Measurements from ENCODE around the gene SFI1.
"Not testable (repeated sequence)": the region's sequence is repeated elsewhere in the genome, so short reads cannot be mapped to it uniquely, and the experiment has no call there.

SFI1 gene

GRCh38 chr22:31652911-31653684 lies 156.8 kb downstream of the SFI1 start:
- H3K9me3 ChIP-seq (ENCODE audit: control insufficient read depth, insufficient read depth, low read length): no peaks in the 10 kb centered on the region
- no peak for DNase-seq (ENCODE audit: low read depth, low spot score)
- no peaks in the 10 kb centered on the region for H3K36me3 ChIP-seq (ENCODE audit: control insufficient read depth, insufficient read depth, low read length)
- WGBS (ENCODE audit: insufficient coverage, insufficient read length): no CpG with 5 or more reads among the region's 9 CpGs
- H3K4me3 ChIP-seq (ENCODE audit: low read length): no peak overlapping the region
- H3K27me3 ChIP-seq (ENCODE audit: control insufficient read depth, insufficient read depth, low read length): no peaks in the 10 kb centered on the region
- no peaks in the 10 kb centered on the region; the same call in 1 of the 2 replicates for H3K4me1 ChIP-seq (ENCODE audit: control insufficient read depth, insufficient read depth, low read length)
- no peak overlapping the region for H3K27ac ChIP-seq (ENCODE audit: low read length)

DNA sequence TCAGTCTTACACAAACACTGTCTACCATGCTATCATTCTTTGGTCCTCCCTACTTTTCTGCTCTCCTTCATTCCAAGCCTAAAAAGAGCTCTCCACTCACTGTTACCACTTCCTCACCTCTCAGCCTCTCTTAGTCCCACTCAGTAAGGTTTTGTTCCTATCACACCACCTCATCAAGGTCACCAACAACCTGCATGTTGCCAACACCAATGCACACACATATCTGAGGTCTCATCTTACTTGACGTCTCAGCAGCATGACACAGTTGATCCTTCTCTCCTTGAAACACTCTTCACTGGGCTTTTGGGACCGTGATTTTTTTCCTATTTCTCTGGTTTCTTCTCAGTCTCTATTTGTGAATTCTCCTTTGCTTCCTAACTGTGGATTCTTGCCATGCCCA lies 157.6 kb downstream of the SFI1 start:
- no CpG with 5 or more reads among the region's 2 CpGs for WGBS (ENCODE audit: insufficient coverage, insufficient read length)
- no peaks in the 10 kb centered on the region for H3K4me1 ChIP-seq (ENCODE audit: control insufficient read depth, insufficient read depth, low read length)
- no peaks in the 10 kb centered on the region for H3K9me3 ChIP-seq (ENCODE audit: control insufficient read depth, insufficient read depth, low read length)
- H3K27me3 ChIP-seq (ENCODE audit: control insufficient read depth, insufficient read depth, low read length): no peaks in the 10 kb centered on the region
- no peak for DNase-seq (ENCODE audit: low read depth, low spot score)
- no peak overlapping the region for H3K27ac ChIP-seq (ENCODE audit: low read length)
- no peaks in the 10 kb centered on the region for H3K36me3 ChIP-seq (ENCODE audit: control insufficient read depth, insufficient read depth, low read length)
- H3K4me3 ChIP-seq (ENCODE audit: low read length): no peak overlapping the region

- Histone ChIP-seq H3K27ac (ENCODE audit: low read length) (no peak overlapping the region), H3K36me3 (ENCODE audit: control insufficient read depth, insufficient read depth, low read length) (no peaks in the 10 kb centered on the region), H3K4me3 (ENCODE audit: low read length) (no peak overlapping the region), H3K9me3 (ENCODE audit: control insufficient read depth, insufficient read depth, low read length) (no peaks in the 10 kb centered on the region), H3K27me3 (ENCODE audit: control insufficient read depth, insufficient read depth, low read length) (no peaks in the 10 kb centered on the region), H3K4me1 (ENCODE audit: control insufficient read depth, insufficient read depth, low read length) (no peaks in the 10 kb centered on the region)
- DNase-seq (ENCODE audit: low read depth, low spot score): no peak
- WGBS (ENCODE audit: insufficient coverage, insufficient read length): no CpG with 5 or more reads among the region's 5 CpGs
Observed at GRCh38 chr22:31654408-31654807, 158.1 kb downstream of the SFI1 start.

DNA sequence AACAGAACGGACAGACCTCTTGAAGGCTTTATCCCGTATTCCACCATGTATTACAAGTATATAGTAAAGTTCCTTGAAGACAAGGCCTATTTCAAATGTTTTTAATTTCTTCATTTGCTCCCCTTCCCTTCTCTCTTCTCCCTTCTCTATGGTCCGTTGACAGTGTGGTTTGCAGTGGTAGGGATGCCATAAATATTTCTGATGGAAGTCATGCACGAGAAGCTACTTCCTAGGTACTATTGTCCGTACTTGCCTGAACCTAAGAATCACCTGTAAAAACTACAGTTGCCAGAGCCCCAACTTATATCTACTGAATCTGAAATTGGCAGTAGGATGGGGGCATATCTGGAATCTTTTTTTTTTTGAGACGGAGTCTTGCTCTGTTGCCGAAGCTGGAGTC lies 162.9 kb downstream of the SFI1 start:
- no peak overlapping the region for H3K27ac ChIP-seq (ENCODE audit: low read length)
- H3K9me3 ChIP-seq (ENCODE audit: control insufficient read depth, insufficient read depth, low read length): no peaks in the 10 kb centered on the region
- DNase-seq (ENCODE audit: low read depth, low spot score): no peak
- WGBS (ENCODE audit: insufficient coverage, insufficient read length): no CpG with 5 or more reads among the region's 7 CpGs
- no peak overlapping the region for H3K4me3 ChIP-seq (ENCODE audit: low read length)
- no peaks in the 10 kb centered on the region for H3K27me3 ChIP-seq (ENCODE audit: control insufficient read depth, insufficient read depth, low read length)
- H3K4me1 ChIP-seq (ENCODE audit: control insufficient read depth, insufficient read depth, low read length): no peaks in the 10 kb centered on the region
- no peaks in the 10 kb centered on the region for H3K36me3 ChIP-seq (ENCODE audit: control insufficient read depth, insufficient read depth, low read length)

DNA sequence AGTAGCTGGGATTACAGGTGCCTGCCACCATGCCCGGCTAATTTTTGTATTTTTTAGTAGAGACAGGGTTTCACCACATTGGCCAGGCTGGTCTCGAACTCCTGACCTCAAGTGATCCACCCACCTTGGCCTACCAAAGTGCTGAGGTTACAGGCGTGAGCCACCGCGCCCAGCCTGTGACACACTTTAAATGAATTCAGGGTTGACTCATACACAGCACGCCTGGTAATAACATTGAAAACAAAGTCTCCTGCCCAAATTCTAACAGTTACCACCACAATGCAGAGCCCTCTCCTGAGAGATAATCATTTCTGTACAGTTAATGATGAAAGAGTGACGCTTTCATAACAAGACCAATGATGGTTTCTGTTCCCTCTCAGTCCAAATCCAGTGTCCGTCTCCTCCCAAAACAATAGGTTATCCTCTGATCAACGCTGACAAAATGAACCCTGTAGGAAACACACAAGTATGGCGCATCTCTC lies 164.6 kb downstream of the SFI1 start:
- no CpG with 5 or more reads among the region's 10 CpGs for WGBS (ENCODE audit: insufficient coverage, insufficient read length)

GRCh38 chr22:31661851-31662667 lies 165.7 kb downstream of the SFI1 start, which contains the start of gene PISD:
Gene PISD (minus strand): TSS chr22:31662215. CDS start chr22:31662208, 7 bp downstream.
- no peaks in the 10 kb centered on the region for H3K36me3 ChIP-seq (ENCODE audit: control insufficient read depth, insufficient read depth, low read length)
- peak within 1 kb of the TSS; percentile 89 for H3K4me3 ChIP-seq (ENCODE audit: low read length)
- DNase-seq (ENCODE audit: low read depth, low spot score): peak; percentile 92
- no peak within 1 kb of the TSS for H3K27ac ChIP-seq (ENCODE audit: low read length)
- WGBS (ENCODE audit: insufficient coverage, insufficient read length): no CpG with 5 or more reads among the region's 52 CpGs
- no peaks in the 10 kb centered on the region for H3K27me3 ChIP-seq (ENCODE audit: control insufficient read depth, insufficient read depth, low read length)
- no peaks in the 10 kb centered on the region for H3K9me3 ChIP-seq (ENCODE audit: control insufficient read depth, insufficient read depth, low read length)
- no peaks in the 10 kb centered on the region for H3K4me1 ChIP-seq (ENCODE audit: control insufficient read depth, insufficient read depth, low read length)

More for the DNA sequence above, 164.6 kb downstream of the SFI1 start:
- H3K27ac ChIP-seq (ENCODE audit: low read length); H3K27me3 ChIP-seq (ENCODE audit: control insufficient read depth, insufficient read depth, low read length); H3K4me1 ChIP-seq (ENCODE audit: control insufficient read depth, insufficient read depth, low read length); H3K36me3 ChIP-seq (ENCODE audit: control insufficient read depth, insufficient read depth, low read length); H3K9me3 ChIP-seq (ENCODE audit: control insufficient read depth, insufficient read depth, low read length); DNase-seq (ENCODE audit: low read depth, low spot score): not testable (repeated sequence)
- peak overlapping the region; percentile 89; the same call in 1 of the 2 replicates for H3K4me3 ChIP-seq (ENCODE audit: low read length)

DNA sequence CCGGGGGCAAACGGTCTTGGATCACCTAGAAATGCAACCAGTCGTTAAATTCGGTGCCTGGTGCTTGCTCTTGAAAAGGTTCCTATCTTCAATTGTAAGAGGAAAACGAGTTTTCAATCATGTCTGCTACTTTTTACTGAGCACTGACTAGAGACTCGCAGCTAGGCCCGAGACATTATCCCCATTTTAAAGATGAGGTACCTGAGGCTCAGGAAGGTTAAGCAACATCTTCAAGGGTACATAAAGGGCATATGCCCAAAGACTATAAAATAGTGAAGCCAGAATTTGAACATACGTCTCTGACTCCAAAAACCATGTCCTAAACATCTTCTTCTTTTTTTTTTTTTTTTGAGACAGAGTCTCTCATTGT lies 166.3 kb downstream of the SFI1 start:
- no peaks in the 10 kb centered on the region for H3K27me3 ChIP-seq (ENCODE audit: control insufficient read depth, insufficient read depth, low read length)
- no peaks in the 10 kb centered on the region for H3K4me1 ChIP-seq (ENCODE audit: control insufficient read depth, insufficient read depth, low read length)
- no peak overlapping the region for H3K27ac ChIP-seq (ENCODE audit: low read length)
- no peaks in the 10 kb centered on the region for H3K9me3 ChIP-seq (ENCODE audit: control insufficient read depth, insufficient read depth, low read length)
- H3K4me3 ChIP-seq (ENCODE audit: low read length): no peak overlapping the region
- no peaks in the 10 kb centered on the region for H3K36me3 ChIP-seq (ENCODE audit: control insufficient read depth, insufficient read depth, low read length)
- no CpG with 5 or more reads among the region's 8 CpGs for WGBS (ENCODE audit: insufficient coverage, insufficient read length)
- no peak for DNase-seq (ENCODE audit: low read depth, low spot score)

Data from iPS DF 6.9 (cell line).